ENCODE measurements around the gene SDCCAG8.

SDCCAG8 gene

DNA sequence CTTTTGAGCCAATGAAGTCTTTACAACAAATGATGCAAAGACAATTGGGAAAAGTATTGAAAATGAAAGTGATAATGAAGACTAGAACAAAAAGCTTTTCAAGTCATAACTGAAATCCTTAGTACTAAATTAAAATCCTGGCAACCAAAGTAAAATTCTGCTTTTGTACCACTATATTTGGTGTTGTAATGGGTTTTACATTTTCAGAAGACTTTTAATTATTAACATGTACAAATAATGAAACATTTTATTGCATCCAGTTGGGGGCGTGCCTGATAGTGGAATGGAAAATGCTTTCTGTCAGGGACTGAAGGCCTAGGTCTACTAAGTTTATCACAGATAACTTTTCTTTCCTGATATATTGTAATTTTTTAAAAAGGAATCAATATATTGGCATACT is 89.4 kb downstream of the SDCCAG8 start:
- Histone ChIP-seq H3K27me3 (ENCODE audit: low read depth, low read length) (no peaks in the 10 kb centered on the region), H2AFZ (ENCODE audit: low read depth, low read length) (no peak overlapping the region), H3K9me3 (ENCODE audit: insufficient read depth, low read length) (no peaks in the 10 kb centered on the region), H3K79me2 (ENCODE audit: low read length) (no peaks in the 10 kb centered on the region), H3K4me2 (ENCODE audit: low read length) (no peak overlapping the region), H3K27ac (ENCODE audit: low read length) (no peak overlapping the region), H3K4me3 (ENCODE audit: low read length) (no peak overlapping the region), H3K9ac (ENCODE audit: low read length) (no peak overlapping the region), H4K20me1 (ENCODE audit: insufficient read depth, low read length) (no peaks in the 10 kb centered on the region), H3K4me1 (ENCODE audit: low read length) (no peaks in the 10 kb centered on the region), H3K36me3 (replicated peaks; ENCODE audit: low read depth, low read length) (no peaks in the 10 kb centered on the region)
- TF ChIP-seq EZH2phosphoT487 (IDR thresholded peaks at IDR 0.05; ENCODE audit: low read depth), result no peak
- TF ChIP-seq, protein P1, sequence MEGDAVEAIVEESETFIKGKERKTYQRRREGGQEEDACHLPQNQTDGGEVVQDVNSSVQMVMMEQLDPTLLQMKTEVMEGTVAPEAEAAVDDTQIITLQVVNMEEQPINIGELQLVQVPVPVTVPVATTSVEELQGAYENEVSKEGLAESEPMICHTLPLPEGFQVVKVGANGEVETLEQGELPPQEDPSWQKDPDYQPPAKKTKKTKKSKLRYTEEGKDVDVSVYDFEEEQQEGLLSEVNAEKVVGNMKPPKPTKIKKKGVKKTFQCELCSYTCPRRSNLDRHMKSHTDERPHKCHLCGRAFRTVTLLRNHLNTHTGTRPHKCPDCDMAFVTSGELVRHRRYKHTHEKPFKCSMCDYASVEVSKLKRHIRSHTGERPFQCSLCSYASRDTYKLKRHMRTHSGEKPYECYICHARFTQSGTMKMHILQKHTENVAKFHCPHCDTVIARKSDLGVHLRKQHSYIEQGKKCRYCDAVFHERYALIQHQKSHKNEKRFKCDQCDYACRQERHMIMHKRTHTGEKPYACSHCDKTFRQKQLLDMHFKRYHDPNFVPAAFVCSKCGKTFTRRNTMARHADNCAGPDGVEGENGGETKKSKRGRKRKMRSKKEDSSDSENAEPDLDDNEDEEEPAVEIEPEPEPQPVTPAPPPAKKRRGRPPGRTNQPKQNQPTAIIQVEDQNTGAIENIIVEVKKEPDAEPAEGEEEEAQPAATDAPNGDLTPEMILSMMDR (IDR thresholded peaks at IDR 0.05; ENCODE audit: low read depth, low read length), result peak; percentile 46

DNA sequence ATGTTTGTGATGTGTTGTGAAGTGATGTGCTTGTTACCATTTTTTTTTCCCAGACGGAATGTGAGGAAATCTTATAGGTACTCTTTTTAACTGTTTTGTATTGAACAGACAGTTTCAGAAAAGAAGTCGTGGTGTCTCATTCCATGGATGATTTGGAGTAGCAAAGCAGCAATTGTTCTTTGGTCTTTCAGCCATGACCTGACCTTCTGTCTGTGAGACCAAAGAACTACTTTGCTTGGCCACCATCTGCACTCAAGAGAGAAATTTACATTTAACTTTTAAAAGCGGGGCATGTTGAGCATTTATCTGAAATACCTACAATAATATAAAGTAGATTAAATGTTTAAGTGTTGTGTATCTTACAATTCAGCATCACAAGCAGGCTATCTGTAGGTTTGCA is 90.2 kb downstream of the SDCCAG8 start:
- Histone ChIP-seq H3K4me1 (ENCODE audit: low read length) (no peaks in the 10 kb centered on the region), H4K20me1 (ENCODE audit: insufficient read depth, low read length) (no peaks in the 10 kb centered on the region), H3K27ac (ENCODE audit: low read length) (no peak overlapping the region), H3K36me3 (replicated peaks; ENCODE audit: low read depth, low read length) (no peaks in the 10 kb centered on the region), H3K27me3 (ENCODE audit: low read depth, low read length) (no peaks in the 10 kb centered on the region), H2AFZ (ENCODE audit: low read depth, low read length) (no peak overlapping the region), H3K4me3 (ENCODE audit: low read length) (no peak overlapping the region), H3K79me2 (ENCODE audit: low read length) (no peaks in the 10 kb centered on the region), H3K9ac (ENCODE audit: low read length) (no peak overlapping the region), H3K4me2 (ENCODE audit: low read length) (no peak overlapping the region), H3K9me3 (ENCODE audit: insufficient read depth, low read length) (no peaks in the 10 kb centered on the region)
- TF ChIP-seq EZH2phosphoT487 (IDR thresholded peaks at IDR 0.05; ENCODE audit: low read depth), result no peak
- TF ChIP-seq, protein P1 (IDR thresholded peaks at IDR 0.05; ENCODE audit: low read depth, low read length), result no peak

DNA sequence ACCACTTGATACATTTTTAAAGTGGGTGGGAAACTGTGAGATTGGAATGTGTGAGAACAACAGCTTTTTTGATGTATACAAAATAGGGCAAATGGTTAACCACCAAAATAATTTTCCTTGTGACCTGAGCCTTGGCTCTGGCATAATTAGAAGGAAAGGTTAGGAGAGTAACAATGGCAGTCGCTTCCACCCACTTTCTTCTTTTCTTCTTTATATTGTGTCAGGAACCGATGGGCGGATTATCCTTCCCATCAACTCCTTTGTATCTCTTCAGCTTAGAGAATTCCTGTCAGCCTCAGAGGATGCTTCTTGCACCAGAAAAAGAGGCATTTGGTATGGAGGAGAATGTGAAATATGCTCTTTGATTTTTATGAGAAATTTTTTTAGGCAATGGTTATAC is 90.6 kb downstream of the SDCCAG8 start:
- H3K27me3 ChIP-seq (ENCODE audit: low read depth, low read length), result no peaks in the 10 kb centered on the region
- no peaks in the 10 kb centered on the region for H3K9me3 ChIP-seq (ENCODE audit: insufficient read depth, low read length)
- no peak overlapping the region for H3K9ac ChIP-seq (ENCODE audit: low read length)
- H3K36me3 ChIP-seq (replicated peaks; ENCODE audit: low read depth, low read length), result peaks cover 2% of the 10 kb centered on the region
- no peaks in the 10 kb centered on the region for H3K79me2 ChIP-seq (ENCODE audit: low read length)
- H3K4me1 ChIP-seq (ENCODE audit: low read length), result no peaks in the 10 kb centered on the region
- no peak for TF ChIP-seq EZH2phosphoT487 (IDR thresholded peaks at IDR 0.05; ENCODE audit: low read depth)
- TF ChIP-seq, protein P1 (IDR thresholded peaks at IDR 0.05; ENCODE audit: low read depth, low read length), result no peak
- H3K4me2 ChIP-seq (ENCODE audit: low read length), result no peak overlapping the region
- no peak overlapping the region for H3K4me3 ChIP-seq (ENCODE audit: low read length)
- H2AFZ ChIP-seq (ENCODE audit: low read depth, low read length), result no peak overlapping the region
- no peak overlapping the region for H3K27ac ChIP-seq (ENCODE audit: low read length)
- no peaks in the 10 kb centered on the region for H4K20me1 ChIP-seq (ENCODE audit: insufficient read depth, low read length)

DNA sequence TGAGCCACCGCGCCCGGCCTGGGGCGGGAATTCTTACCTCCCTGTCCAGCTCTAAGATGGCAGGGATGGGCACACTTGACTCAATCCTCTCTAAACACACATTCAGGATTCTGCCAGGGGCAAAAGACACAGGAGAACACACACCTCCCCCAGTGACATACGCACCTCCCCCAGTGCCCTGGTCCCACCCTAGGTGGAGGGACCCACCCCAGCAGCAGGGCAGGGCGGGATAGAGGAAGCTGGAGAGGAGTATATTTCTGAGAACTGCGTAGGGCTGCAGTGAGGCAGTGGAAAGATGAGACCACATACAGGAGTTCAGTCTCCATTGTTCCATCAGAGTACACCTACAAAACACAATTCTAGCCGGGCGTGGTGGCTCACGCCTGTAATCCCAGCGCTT is 92.5 kb downstream of the SDCCAG8 start:
- Histone ChIP-seq H3K4me3 (ENCODE audit: low read length) (no peak overlapping the region), H3K27ac (ENCODE audit: low read length) (no peak overlapping the region), H3K27me3 (ENCODE audit: low read depth, low read length) (no peaks in the 10 kb centered on the region), H3K4me2 (ENCODE audit: low read length) (no peak overlapping the region), H3K36me3 (replicated peaks; ENCODE audit: low read depth, low read length) (peaks cover 2% of the 10 kb centered on the region), H4K20me1 (ENCODE audit: insufficient read depth, low read length) (no peaks in the 10 kb centered on the region), H3K9me3 (ENCODE audit: insufficient read depth, low read length) (no peaks in the 10 kb centered on the region), H2AFZ (ENCODE audit: low read depth, low read length) (no peak overlapping the region), H3K4me1 (ENCODE audit: low read length) (no peaks in the 10 kb centered on the region), H3K79me2 (ENCODE audit: low read length) (no peaks in the 10 kb centered on the region), H3K9ac (ENCODE audit: low read length) (no peak overlapping the region)
- TF ChIP-seq EZH2phosphoT487 (IDR thresholded peaks at IDR 0.05; ENCODE audit: low read depth), result no peak
- TF ChIP-seq, protein P1 (IDR thresholded peaks at IDR 0.05; ENCODE audit: low read depth, low read length), result no peak
